ENCODE measurements around the gene IRX6.

DNA sequence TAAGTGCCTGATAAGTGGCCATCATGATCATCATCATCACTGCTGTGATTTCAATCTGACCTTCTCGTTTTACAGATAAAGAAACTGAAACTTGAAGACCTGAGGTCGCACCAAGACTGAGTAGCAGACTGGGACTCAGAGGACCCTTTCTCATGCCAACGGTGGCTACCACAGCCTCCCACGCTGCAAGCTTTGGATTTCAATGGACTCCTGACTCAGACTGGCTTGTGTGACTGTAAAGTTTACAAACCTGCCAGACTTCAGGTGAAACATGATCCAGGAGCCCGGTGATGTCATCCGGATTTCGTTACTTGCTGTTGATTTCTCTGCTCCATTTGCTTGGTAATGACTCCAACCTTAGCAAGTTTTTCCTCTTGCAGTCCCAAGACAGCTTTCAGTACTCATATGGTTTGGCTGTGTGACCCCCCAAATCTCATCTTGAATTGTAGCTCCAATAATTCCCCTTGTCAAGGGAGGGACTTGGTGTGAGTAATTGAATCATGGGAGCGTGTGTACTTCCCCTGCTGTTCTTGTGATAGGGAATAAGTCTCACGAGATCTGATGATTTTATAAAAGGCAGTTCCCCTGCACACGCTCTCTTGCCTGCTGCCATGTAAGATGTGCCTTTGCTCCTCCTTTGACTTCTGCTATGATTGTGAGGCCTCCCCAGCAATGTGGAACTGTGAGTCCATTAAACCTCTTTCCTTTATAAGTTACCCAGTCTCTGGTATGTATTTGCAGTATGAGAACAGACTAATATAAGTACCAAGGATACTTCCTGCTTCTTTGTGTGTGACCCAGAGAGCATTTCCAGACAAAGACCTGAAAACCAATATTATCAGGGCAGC is 26.7 kb upstream of the IRX6 start:
- no peak for TF ChIP-seq EZH2 (IDR thresholded peaks at IDR 0.05; ENCODE audit: borderline replicate concordance, low read depth, low read length, severe bottlenecking)
- TF ChIP-seq, protein P1, sequence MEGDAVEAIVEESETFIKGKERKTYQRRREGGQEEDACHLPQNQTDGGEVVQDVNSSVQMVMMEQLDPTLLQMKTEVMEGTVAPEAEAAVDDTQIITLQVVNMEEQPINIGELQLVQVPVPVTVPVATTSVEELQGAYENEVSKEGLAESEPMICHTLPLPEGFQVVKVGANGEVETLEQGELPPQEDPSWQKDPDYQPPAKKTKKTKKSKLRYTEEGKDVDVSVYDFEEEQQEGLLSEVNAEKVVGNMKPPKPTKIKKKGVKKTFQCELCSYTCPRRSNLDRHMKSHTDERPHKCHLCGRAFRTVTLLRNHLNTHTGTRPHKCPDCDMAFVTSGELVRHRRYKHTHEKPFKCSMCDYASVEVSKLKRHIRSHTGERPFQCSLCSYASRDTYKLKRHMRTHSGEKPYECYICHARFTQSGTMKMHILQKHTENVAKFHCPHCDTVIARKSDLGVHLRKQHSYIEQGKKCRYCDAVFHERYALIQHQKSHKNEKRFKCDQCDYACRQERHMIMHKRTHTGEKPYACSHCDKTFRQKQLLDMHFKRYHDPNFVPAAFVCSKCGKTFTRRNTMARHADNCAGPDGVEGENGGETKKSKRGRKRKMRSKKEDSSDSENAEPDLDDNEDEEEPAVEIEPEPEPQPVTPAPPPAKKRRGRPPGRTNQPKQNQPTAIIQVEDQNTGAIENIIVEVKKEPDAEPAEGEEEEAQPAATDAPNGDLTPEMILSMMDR (IDR thresholded peaks at IDR 0.05; ENCODE audit: borderline replicate concordance, extremely low read depth, low read length, poor library complexity, severe bottlenecking): no peak
